ENCODE results near the gene OSBPL1A. TPM values are rescaled to one million over a fixed set of nuclear protein-coding genes. Genes with fewer than 3 reads are reported as not detected.

The OSBPL1A gene
- total and polyA plus RNA-seq, 3 donors from 2014 or later, result 32.0 to 45.0 (median 43.8) TPM

DNA sequence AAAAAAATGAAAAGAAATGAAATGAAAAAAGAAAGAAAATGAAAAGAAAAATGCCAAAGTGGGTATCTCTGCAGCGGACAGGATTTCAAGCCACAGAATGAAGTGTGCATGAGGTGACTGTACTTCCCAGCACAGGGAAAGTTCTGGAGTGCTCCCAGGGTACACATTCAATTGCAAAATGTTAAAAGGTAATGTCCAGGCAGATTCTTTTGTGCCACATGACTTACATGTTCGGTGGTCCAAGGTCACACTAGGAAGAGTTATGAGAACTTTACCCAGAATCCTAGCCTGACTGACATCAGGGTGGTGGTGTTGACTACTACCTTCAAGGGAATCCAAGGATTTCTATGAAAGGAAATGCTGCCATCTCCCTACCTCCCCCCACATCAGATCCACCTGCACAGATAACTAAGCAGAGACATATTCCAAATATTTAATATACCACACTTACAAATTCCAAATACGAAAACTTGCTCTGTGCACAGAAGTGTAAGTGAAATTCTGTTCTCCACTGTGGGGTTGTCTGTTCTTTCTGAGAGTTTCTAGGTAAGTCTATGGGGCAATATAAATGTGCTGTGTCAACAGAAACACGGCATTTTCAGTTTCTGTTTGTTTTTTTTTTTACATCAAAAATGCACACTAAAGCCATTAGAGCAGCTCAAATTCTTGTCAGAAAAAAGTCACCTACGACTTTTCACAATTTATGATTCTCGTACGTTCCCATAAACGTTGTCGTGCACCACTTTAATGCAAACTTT is 202.1 kb downstream of the OSBPL1A start:
- no peak for TF ChIP-seq POLR2A (IDR thresholded peaks at IDR 0.05)
- TF ChIP-seq, protein P1, sequence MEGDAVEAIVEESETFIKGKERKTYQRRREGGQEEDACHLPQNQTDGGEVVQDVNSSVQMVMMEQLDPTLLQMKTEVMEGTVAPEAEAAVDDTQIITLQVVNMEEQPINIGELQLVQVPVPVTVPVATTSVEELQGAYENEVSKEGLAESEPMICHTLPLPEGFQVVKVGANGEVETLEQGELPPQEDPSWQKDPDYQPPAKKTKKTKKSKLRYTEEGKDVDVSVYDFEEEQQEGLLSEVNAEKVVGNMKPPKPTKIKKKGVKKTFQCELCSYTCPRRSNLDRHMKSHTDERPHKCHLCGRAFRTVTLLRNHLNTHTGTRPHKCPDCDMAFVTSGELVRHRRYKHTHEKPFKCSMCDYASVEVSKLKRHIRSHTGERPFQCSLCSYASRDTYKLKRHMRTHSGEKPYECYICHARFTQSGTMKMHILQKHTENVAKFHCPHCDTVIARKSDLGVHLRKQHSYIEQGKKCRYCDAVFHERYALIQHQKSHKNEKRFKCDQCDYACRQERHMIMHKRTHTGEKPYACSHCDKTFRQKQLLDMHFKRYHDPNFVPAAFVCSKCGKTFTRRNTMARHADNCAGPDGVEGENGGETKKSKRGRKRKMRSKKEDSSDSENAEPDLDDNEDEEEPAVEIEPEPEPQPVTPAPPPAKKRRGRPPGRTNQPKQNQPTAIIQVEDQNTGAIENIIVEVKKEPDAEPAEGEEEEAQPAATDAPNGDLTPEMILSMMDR (IDR thresholded peaks at IDR 0.05), result no peak
- intact Hi-C loops (cut with DNase I; ENCODE audit: low total_unique reads), result no loop called here
- Histone ChIP-seq H3K36me3 (ENCODE audit: low read depth, missing control alignments) (no peaks in the 10 kb centered on the region), H3K9me3 (no peaks in the 10 kb centered on the region), H3K4me1 (peaks cover under 1% of the 10 kb centered on the region), H3K27me3 (no peaks in the 10 kb centered on the region), H3K27ac (no peak overlapping the region), H3K4me3 (no peak overlapping the region)
- WGBS, 2 donors, result 87% methylated on average over 9 of the region's 9 CpGs
- no peak for DNase-seq

DNA sequence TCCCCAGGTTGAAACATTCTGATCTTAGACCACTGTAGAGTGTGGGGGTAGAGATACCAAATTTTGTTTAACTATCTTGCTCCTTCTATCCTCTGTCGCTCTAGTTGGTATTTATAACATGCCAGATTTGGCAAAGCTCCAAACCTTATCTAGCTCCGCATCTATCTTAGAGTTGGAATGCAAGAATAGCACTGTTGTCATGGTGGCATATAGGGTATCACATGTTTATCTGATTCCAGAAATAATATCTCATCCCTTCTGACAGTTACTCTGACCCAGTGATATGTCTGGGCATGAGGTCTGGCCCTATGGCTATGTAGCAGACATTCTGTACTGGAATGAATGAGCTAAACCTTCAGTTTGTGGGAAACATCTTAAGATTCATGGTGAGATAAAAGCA is 207.0 kb downstream of the OSBPL1A start:
- H3K9me3 ChIP-seq, result no peaks in the 10 kb centered on the region
- H3K36me3 ChIP-seq (ENCODE audit: low read depth, missing control alignments), result no peaks in the 10 kb centered on the region
- no peaks in the 10 kb centered on the region for H3K27me3 ChIP-seq
- TF ChIP-seq, protein P1 (IDR thresholded peaks at IDR 0.05), result no peak
- TF ChIP-seq POLR2A (IDR thresholded peaks at IDR 0.05), result no peak
- DNase-seq, result no peak
- WGBS, 2 donors, result 77 to 79% methylated on average over 2 of the region's 2 CpGs
- no peak overlapping the region for H3K27ac ChIP-seq
- no peak overlapping the region for H3K4me3 ChIP-seq
- no peaks in the 10 kb centered on the region for H3K4me1 ChIP-seq
- intact Hi-C loops (cut with DNase I; ENCODE audit: low total_unique reads), result no loop called here

DNA sequence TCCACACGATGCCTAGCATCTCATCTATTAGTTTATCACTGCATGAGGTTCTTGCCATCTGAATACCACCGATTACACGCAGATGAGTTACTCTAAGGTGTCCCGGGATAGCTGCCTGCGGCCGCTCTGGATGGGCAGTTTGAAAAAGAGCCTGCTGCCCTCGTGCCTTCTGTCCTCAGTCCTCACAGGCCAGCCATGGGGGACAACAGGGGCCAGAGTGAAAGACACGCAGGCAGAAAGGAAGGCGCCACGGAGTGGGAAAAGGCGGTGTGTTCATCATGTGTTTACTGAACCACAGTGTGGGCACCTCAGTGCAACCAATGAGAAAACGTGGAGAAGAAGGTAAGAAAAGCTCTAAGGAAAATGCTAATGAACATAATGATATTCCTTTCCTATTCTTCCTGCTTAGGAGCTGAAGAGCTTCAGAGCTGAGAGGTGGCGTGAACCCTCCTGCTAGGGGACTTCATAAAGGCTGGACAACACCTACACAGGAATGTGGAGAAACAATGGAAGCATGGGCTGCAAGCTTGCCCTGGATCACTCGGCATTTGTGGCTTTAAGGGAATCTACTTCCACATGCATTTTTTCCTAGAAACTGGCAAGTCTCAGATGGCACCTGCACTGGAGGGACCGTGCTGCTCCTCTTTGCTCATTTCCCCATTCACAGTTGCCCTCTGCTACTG is 207.8 kb downstream of the OSBPL1A start:
- TF ChIP-seq POLR2A (IDR thresholded peaks at IDR 0.05), result no peak
- TF ChIP-seq, protein P1 (IDR thresholded peaks at IDR 0.05), result no peak
- Histone ChIP-seq H3K27me3 (no peaks in the 10 kb centered on the region), H3K4me3 (no peak overlapping the region), H3K36me3 (ENCODE audit: low read depth, missing control alignments) (no peaks in the 10 kb centered on the region), H3K9me3 (no peaks in the 10 kb centered on the region), H3K27ac (no peak overlapping the region), H3K4me1 (no peaks in the 10 kb centered on the region)
- intact Hi-C loops (cut with DNase I; ENCODE audit: low total_unique reads), result no loop called here
- 92 to 95% methylated on average over 15 of the region's 15 CpGs for WGBS, 2 donors
- no peak for DNase-seq

DNA sequence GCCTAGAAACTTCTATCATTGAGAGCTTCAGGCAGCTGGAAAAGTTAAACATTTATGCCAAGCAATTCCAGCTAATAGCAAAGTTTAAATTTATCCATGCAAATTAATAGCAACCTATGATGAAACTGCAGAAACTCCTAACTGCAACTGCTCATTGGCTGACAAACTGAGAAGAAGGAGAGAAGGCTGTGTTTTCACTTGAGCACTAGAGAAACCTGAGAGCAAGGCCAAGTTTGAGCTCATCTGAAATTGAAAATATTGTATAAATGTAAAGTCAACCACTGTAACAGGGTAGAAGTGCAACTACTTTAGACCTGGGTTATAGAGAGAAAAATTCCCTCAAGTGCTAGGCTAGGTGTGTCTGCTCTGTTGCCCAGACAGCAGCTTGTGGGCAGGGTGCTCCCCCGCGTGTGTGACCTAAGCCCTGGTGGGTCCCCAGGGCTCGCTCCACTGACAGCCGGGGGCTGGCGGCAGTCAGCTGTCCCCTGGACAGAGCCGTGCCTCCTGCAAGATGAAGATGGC is 208.6 kb downstream of the OSBPL1A start:
- H3K9me3 ChIP-seq, result no peaks in the 10 kb centered on the region

More for the DNA sequence above, 208.6 kb downstream of the OSBPL1A start:
- no peak for DNase-seq
- Histone ChIP-seq H3K27ac (no peak overlapping the region), H3K4me3 (no peak overlapping the region), H3K36me3 (ENCODE audit: low read depth, missing control alignments) (no peaks in the 10 kb centered on the region), H3K4me1 (no peaks in the 10 kb centered on the region), H3K27me3 (no peaks in the 10 kb centered on the region)
- intact Hi-C loops (cut with DNase I; ENCODE audit: low total_unique reads), result no loop called here
- WGBS, 2 donors, result 68 to 82% methylated on average over 6 of the region's 6 CpGs
- TF ChIP-seq POLR2A (IDR thresholded peaks at IDR 0.05), result no peak
- TF ChIP-seq, protein P1 (IDR thresholded peaks at IDR 0.05), result no peak
